OCI-LY1 (cell line): ENCODE data around the gene SPTB.

Experiments used
- CTCF ChIP-seq: fragments of 200-600 bp; sonication (generic), shearing (Covaris generic); IDR thresholded peaks from 2 replicates; pipeline ENCODE4 v1.5.1; 2017; ENCODE audit warnings: mild to moderate bottlenecking, antibody characterized with exemption, low read length, moderate library complexity, mixed read lengths
- EZH2 ChIP-seq: fragments of 200-600 bp; sonication (generic), shearing (Covaris generic); IDR thresholded peaks from 2 replicates; pipeline ENCODE4 v1.8.0; 2017; ENCODE audit warnings: borderline replicate concordance, mixed run types, mild to moderate bottlenecking, antibody characterized with exemption, low read length, moderate library complexity, mixed read lengths

GRCh38 chr14:64773046-64773445 lies 106.7 kb downstream of the SPTB start:
- TF ChIP-seq EZH2 (no peak), CTCF (no peak)
